ENCODE measurements around the gene PLCB1.

DNA sequence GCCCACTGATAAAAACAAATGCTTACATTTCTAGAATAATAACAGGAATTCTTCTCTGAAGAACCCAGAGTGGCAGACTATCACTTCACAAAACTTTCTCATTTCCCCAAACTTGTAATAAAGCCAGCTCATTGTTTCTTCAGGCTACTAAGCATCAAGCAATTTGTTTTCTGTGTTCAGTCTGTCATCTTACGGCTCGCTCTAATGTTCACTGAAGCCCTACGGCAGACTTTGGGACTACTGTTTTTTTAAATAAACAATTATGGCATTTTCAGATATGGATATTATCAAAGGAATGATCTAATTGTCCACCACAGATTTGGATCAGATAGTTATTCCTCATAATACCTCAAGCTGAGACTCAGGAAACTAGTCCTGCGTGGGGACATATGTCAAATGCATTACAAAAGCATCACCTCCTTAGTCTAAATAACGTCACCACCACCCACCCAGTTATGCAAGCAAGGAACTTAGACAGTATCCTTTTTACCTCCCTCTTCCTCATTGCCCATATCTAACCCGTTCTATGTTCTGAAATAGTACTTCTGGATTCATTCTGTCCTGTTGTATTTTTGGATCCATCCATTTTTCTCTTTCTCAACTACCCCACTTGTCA, 415.1 kb downstream of the PLCB1 start:
- TF ChIP-seq RAD21 (IDR thresholded peaks at IDR 0.05; ENCODE audit: low read length) (no peak), RCOR1 (IDR thresholded peaks at IDR 0.05; ENCODE audit: insufficient replicate concordance, low read length) (no peak), CTCF (conservative IDR thresholded peaks at IDR 0.05; ENCODE audit: low read depth, low read length) (no peak), POLR2A (IDR thresholded peaks at IDR 0.05; ENCODE audit: low read depth, low read length) (no peak), CHD1 (IDR thresholded peaks at IDR 0.05; ENCODE audit: low read depth, low read length) (no peak), CEBPB (IDR thresholded peaks at IDR 0.05; ENCODE audit: low read depth, low read length) (no peak), NFE2L2 (IDR thresholded peaks at IDR 0.05; ENCODE audit: low read depth, low read length) (no peak), SMC3 (IDR thresholded peaks at IDR 0.05; ENCODE audit: low read depth, low read length) (no peak)
- TF ChIP-seq, protein P1, sequence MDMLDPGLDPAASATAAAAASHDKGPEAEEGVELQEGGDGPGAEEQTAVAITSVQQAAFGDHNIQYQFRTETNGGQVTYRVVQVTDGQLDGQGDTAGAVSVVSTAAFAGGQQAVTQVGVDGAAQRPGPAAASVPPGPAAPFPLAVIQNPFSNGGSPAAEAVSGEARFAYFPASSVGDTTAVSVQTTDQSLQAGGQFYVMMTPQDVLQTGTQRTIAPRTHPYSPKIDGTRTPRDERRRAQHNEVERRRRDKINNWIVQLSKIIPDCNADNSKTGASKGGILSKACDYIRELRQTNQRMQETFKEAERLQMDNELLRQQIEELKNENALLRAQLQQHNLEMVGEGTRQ (IDR thresholded peaks at IDR 0.05; ENCODE audit: low read depth, low read length) = no peak
